OCI-LY1 (cell line): ENCODE measurements around the gene TUBE1.

Experiments
- H2AFZ ChIP-seq: fragments of 200-600 bp; sonication (generic), shearing (Covaris generic); 2 replicates; pipeline ENCODE4 v1.6.0; 2014; ENCODE audit warnings: antibody characterized with exemption, mild to moderate bottlenecking, low read length
- H3F3A ChIP-seq: fragments of 200-600 bp; sonication (generic), shearing (Covaris generic); 2 replicates; pipeline ENCODE4 v1.6.0; 2014; ENCODE audit warnings: mild to moderate bottlenecking, antibody characterized with exemption, low read length, moderate library complexity; ENCODE audit not compliant: insufficient read depth
- H3K27ac ChIP-seq: fragments of 200-600 bp; sonication (generic); 2 replicates; pipeline ENCODE4 v1.5.1; 2014; ENCODE audit warnings: low read length, mixed run types, mild to moderate bottlenecking, low read depth; ENCODE audit not compliant: poor library complexity, severe bottlenecking
- H3K27me3 ChIP-seq: fragments of 200-600 bp; sonication (generic); 2 replicates; pipeline ENCODE4 v1.6.0; 2014; ENCODE audit warnings: antibody characterized with exemption, mild to moderate bottlenecking, low read length, moderate library complexity; ENCODE audit not compliant: insufficient read depth
- H3K36me3 ChIP-seq: fragments of 200-600 bp; sonication (generic); 2 replicates; pipeline ENCODE4 v1.6.1; 2014; ENCODE audit warnings: mild to moderate bottlenecking, antibody characterized with exemption, low read length, moderate library complexity, mixed read lengths; ENCODE audit not compliant: insufficient read depth
- H3K4me1 ChIP-seq: fragments of 200-600 bp; sonication (generic); 2 replicates; pipeline ENCODE4 v1.5.1; 2014; ENCODE audit warnings: mild to moderate bottlenecking, low read length, moderate library complexity; ENCODE audit not compliant: insufficient read depth, severe bottlenecking
- H3K4me2 ChIP-seq: fragments of 200-600 bp; sonication (generic), shearing (Covaris generic); 2 replicates; pipeline ENCODE4 v1.6.1; 2014; ENCODE audit warnings: low read length
- H3K4me3 ChIP-seq: fragments of 200-600 bp; sonication (generic); 2 replicates; pipeline ENCODE4 v1.5.1; 2014; ENCODE audit warnings: low read length, low read depth, mild to moderate bottlenecking, mixed read lengths; ENCODE audit not compliant: poor library complexity, severe bottlenecking
- H3K79me2 ChIP-seq: fragments of 200-600 bp; shearing (Covaris generic); 2 replicates; pipeline ENCODE4 v1.6.1; 2016; ENCODE audit warnings: mixed run types, low read length, mixed read lengths; ENCODE audit not compliant: insufficient read depth
- H3K9ac ChIP-seq: fragments of 200-600 bp; sonication (generic), shearing (Covaris generic); 2 replicates; pipeline ENCODE4 v1.6.1; 2014; ENCODE audit warnings: mild to moderate bottlenecking, low read length, mixed read lengths
- H3K9me2 ChIP-seq: fragments of 200-600 bp; sonication (generic), shearing (Covaris generic); 2 replicates; pipeline ENCODE4 v1.6.1; 2014; ENCODE audit warnings: low read depth, mild to moderate bottlenecking, low read length, mixed read lengths
- H3K9me3 ChIP-seq: fragments of 200-600 bp; shearing (Covaris generic); 2 replicates; pipeline ENCODE4 v1.6.1; 2014; ENCODE audit warnings: low read length, mixed read lengths
- H4K20me1 ChIP-seq: fragments of 200-600 bp; sonication (generic), shearing (Covaris generic); 2 replicates; pipeline ENCODE4 v1.6.0; 2016; ENCODE audit warnings: mild to moderate bottlenecking, low read length; ENCODE audit not compliant: insufficient read depth
- EZH2 ChIP-seq: fragments of 200-600 bp; sonication (generic), shearing (Covaris generic); IDR thresholded peaks from 2 replicates; pipeline ENCODE4 v1.8.0; 2017; ENCODE audit warnings: borderline replicate concordance, mixed run types, mild to moderate bottlenecking, antibody characterized with exemption, low read length, moderate library complexity, mixed read lengths
- TF ChIP-seq, protein P1 (sequence below): fragments of 200-600 bp; sonication (generic), shearing (Covaris generic); IDR thresholded peaks from 2 replicates; pipeline ENCODE4 v1.5.1; 2017; ENCODE audit warnings: mild to moderate bottlenecking, antibody characterized with exemption, low read length, moderate library complexity, mixed read lengths

TUBE1 gene

DNA sequence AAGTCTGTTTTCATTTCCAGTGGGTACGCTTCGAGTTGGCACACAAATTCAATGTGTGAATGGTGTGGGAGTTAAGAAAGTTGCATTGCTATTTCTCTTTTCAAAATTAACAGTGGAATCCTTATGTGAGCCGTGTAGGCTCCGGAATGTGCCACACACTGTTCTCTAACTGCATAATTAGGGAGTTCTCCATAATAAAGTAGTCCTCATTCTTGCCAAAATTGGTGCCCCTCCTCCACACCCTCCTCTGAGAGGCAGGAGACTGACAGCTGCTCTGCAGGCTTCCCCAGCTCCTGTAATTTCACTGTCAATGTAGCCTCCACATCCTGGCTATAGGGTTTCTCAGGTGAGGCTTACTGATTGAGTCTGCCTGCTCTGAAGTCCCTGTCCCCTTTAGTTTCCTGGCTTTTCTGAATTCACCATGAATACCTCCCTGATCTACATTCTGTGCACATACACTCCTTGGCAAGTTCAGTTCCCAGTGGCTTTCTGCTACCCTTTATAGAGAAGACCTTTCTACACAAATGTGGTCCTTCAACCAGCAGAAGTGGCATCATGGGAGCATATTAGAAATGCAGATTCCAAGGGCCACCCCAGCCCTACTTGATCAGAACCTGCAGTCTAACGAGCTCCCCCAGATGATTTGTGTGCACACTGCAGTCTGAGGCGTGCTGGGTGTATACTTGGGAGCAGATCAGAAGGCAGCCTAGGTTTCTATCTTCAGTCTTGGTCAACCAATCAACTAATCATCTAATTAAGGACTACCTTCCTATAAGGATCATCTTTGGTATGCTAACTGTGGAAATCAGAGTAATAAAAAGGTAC is 53.3 kb downstream of the TUBE1 start:
- Histone ChIP-seq H3K4me3 (no peak overlapping the region), H3K9ac (no peak overlapping the region), H3K79me2 (no peaks in the 10 kb centered on the region), H4K20me1 (no peaks in the 10 kb centered on the region), H3F3A (no peaks in the 10 kb centered on the region), H3K36me3 (no peaks in the 10 kb centered on the region), H3K4me1 (no peaks in the 10 kb centered on the region), H3K27me3 (no peaks in the 10 kb centered on the region), H3K27ac (no peak overlapping the region), H3K9me3 (no peaks in the 10 kb centered on the region), H2AFZ (no peak overlapping the region), H3K4me2 (no peak overlapping the region), H3K9me2 (no peaks in the 10 kb centered on the region)
- TF ChIP-seq, protein P1, sequence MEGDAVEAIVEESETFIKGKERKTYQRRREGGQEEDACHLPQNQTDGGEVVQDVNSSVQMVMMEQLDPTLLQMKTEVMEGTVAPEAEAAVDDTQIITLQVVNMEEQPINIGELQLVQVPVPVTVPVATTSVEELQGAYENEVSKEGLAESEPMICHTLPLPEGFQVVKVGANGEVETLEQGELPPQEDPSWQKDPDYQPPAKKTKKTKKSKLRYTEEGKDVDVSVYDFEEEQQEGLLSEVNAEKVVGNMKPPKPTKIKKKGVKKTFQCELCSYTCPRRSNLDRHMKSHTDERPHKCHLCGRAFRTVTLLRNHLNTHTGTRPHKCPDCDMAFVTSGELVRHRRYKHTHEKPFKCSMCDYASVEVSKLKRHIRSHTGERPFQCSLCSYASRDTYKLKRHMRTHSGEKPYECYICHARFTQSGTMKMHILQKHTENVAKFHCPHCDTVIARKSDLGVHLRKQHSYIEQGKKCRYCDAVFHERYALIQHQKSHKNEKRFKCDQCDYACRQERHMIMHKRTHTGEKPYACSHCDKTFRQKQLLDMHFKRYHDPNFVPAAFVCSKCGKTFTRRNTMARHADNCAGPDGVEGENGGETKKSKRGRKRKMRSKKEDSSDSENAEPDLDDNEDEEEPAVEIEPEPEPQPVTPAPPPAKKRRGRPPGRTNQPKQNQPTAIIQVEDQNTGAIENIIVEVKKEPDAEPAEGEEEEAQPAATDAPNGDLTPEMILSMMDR = no peak
- TF ChIP-seq EZH2 = no peak

DNA sequence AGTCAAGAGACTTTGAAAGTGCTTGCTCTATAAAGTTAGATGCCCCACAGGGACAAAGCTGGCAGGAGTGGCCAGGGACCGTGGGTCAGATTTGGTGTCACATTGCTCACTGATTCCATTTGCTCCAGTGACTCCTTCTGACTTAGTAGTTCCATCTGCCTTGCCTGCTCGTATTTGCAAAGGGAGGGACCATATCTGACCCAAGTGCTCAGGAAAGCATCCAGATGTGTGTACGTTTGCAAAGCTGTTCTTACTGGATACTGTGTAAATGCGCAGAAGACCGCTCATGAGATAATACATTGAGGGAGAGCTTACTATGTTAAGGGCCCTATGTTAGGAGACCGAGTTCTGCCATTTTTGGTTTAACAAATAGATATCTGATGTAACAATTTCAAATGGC is 54.6 kb downstream of the TUBE1 start:
- H2AFZ ChIP-seq = no peak overlapping the region
- TF ChIP-seq EZH2 = no peak
- TF ChIP-seq, protein P1 = no peak
- no peaks in the 10 kb centered on the region for H3K79me2 ChIP-seq
- no peak overlapping the region for H3K9ac ChIP-seq
- no peak overlapping the region for H3K4me2 ChIP-seq
- H3K27me3 ChIP-seq = no peaks in the 10 kb centered on the region
- H3K4me1 ChIP-seq = no peaks in the 10 kb centered on the region
- no peaks in the 10 kb centered on the region for H4K20me1 ChIP-seq
- no peak overlapping the region for H3K4me3 ChIP-seq
- no peaks in the 10 kb centered on the region for H3F3A ChIP-seq
- H3K9me2 ChIP-seq = no peaks in the 10 kb centered on the region
- H3K27ac ChIP-seq = no peak overlapping the region
- H3K9me3 ChIP-seq = no peaks in the 10 kb centered on the region
- no peaks in the 10 kb centered on the region for H3K36me3 ChIP-seq

DNA sequence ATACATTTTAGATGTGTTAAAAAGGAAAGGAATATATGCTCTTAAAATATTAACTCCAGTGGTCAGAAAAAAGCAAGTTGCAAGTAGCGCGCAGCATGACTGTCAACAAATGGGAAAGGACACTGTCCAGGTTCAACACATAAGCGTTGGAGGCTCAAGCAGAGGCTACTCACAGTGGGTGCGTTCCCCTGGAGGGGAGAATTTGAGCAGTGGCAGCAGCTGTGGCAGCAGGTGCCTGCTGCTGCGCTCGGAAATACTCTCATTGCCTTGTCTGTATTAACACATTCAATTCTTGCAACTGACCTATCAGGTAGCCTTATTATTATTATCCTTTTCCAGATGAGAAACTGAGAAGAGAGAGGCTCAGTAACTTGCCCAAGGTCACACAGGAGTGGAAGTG is 55.3 kb downstream of the TUBE1 start:
- Histone ChIP-seq H3K9me3 (no peaks in the 10 kb centered on the region), H3K36me3 (no peaks in the 10 kb centered on the region), H2AFZ (no peak overlapping the region), H3K4me2 (no peak overlapping the region), H3K27ac (no peak overlapping the region), H4K20me1 (no peaks in the 10 kb centered on the region), H3K4me3 (no peak overlapping the region), H3F3A (no peaks in the 10 kb centered on the region), H3K9ac (no peak overlapping the region), H3K4me1 (no peaks in the 10 kb centered on the region), H3K79me2 (no peaks in the 10 kb centered on the region), H3K9me2 (no peaks in the 10 kb centered on the region), H3K27me3 (no peaks in the 10 kb centered on the region)
- TF ChIP-seq EZH2 = no peak
- TF ChIP-seq, protein P1 = no peak
